IMR-90 (cell line): ENCODE measurements around the gene CLDN18. TPM values are rescaled to one million over a fixed set of nuclear protein-coding genes. Genes with fewer than 3 reads are reported as not detected.

Source experiments
- ATAC-seq: fragments of 200-7000 bp; cut with Tn5 transposase; 2 replicates; pipeline ENCODE4 v1.9.1; 2020; ENCODE audit warnings: low read depth, mild to moderate bottlenecking, moderate library complexity
- BruUV-seq: library from RNA; stranded (reverse); fragments of 400-500 nt; replicated peaks from 2 replicates; lab custom pipeline; 2021; lab: Mats Ljungman, UMichigan
- CTCF ChIA-PET: fragments of 300-600 bp; formaldehyde crosslinking; extraction: SDS; loops from one replicate; lab custom pipeline; 2021; ENCODE audit warnings: antibody characterized with exemption; lab: Yijun Ruan, JAX
- POLR2A ChIA-PET: fragments of 300-600 bp; sonication (Branson Sonifier 250); formaldehyde crosslinking; loops from one replicate; lab custom pipeline; 2022; ENCODE audit warnings: antibody characterized with exemption; ENCODE audit not compliant: unreplicated experiment; lab: Charles Lee
- DNase-seq: peaks from one replicate; pipeline ENCODE4 v3.0.0; 2013
- H2AFZ ChIP-seq: replicated peaks from 2 replicates; pipeline ENCODE3; 2013; ENCODE audit warnings: low read length, mild to moderate bottlenecking; ENCODE audit not compliant: poor library complexity
- H2AK5ac ChIP-seq: 2 replicates; pipeline ENCODE4 v1.6.1; 2013; ENCODE audit warnings: low read depth, low read length, inconsistent platforms
- H2AK9ac ChIP-seq: replicated peaks from 2 replicates; pipeline ENCODE3; 2013; ENCODE audit warnings: mild to moderate bottlenecking, low read depth, low read length, moderate library complexity; ENCODE audit not compliant: poor library complexity
- H2BK120ac ChIP-seq: 2 replicates; pipeline ENCODE4 v1.6.1; 2013; ENCODE audit warnings: low read depth, low read length, inconsistent platforms
- H2BK15ac ChIP-seq: 3 replicates; pipeline ENCODE4 v1.6.1; 2013; ENCODE audit warnings: low read depth, low read length, inconsistent platforms
- H2BK20ac ChIP-seq: 2 replicates; pipeline ENCODE4 v1.6.1; 2013; ENCODE audit warnings: low read depth, mild to moderate bottlenecking, inconsistent platforms, low read length, moderate library complexity
- H2BK5ac ChIP-seq: 2 replicates; pipeline ENCODE4 v1.6.1; 2013; ENCODE audit warnings: mild to moderate bottlenecking, low read depth, low read length, inconsistent platforms; ENCODE audit not compliant: poor library complexity, severe bottlenecking
- H3K14ac ChIP-seq: replicated peaks from 2 replicates; pipeline ENCODE4 v1.6.1; 2013; ENCODE audit warnings: low read depth, low read length, inconsistent platforms
- H3K18ac ChIP-seq: 2 replicates; pipeline ENCODE4 v1.6.1; 2013; ENCODE audit warnings: low read depth, low read length, control low read depth
- H3K23ac ChIP-seq: 2 replicates; pipeline ENCODE4 v1.6.1; 2013; ENCODE audit warnings: low read depth, low read length, inconsistent platforms
- H3K27ac ChIP-seq: 2 replicates; pipeline ENCODE4 v1.5.1; 2013; ENCODE audit warnings: mild to moderate bottlenecking, control low read depth, low read length; ENCODE audit not compliant: insufficient read depth
- H3K27me3 ChIP-seq: 2 replicates; pipeline ENCODE4 v1.6.1; 2013; ENCODE audit warnings: low read length; ENCODE audit not compliant: control insufficient read depth, insufficient read depth
- H3K36me3 ChIP-seq: 2 replicates; pipeline ENCODE4 v1.6.1; 2013; ENCODE audit warnings: low read length, mixed read lengths; ENCODE audit not compliant: control insufficient read depth, insufficient read depth
- H3K4ac ChIP-seq: 2 replicates; pipeline ENCODE4 v1.6.1; 2013; ENCODE audit warnings: low read depth, low read length, inconsistent platforms
- H3K4me1 ChIP-seq: 2 replicates; pipeline ENCODE4 v1.6.1; 2013; ENCODE audit warnings: low read length, mixed read lengths; ENCODE audit not compliant: control insufficient read depth, insufficient read depth
- H3K4me2 ChIP-seq: 2 replicates; pipeline ENCODE4 v1.6.1; 2013; ENCODE audit warnings: low read depth, mild to moderate bottlenecking, control low read depth, low read length, moderate library complexity
- H3K4me3 ChIP-seq: 2 replicates; pipeline ENCODE4 v1.5.1; 2013; ENCODE audit warnings: low read depth, mild to moderate bottlenecking, control low read depth, low read length, moderate library complexity; ENCODE audit not compliant: insufficient read depth
- H3K56ac ChIP-seq: 2 replicates; pipeline ENCODE4 v1.6.1; 2013; ENCODE audit warnings: low read length, inconsistent platforms; ENCODE audit not compliant: insufficient read depth; ENCODE audit errors: extremely low read depth
- H3K79me1 ChIP-seq, 2 experiments: 2 replicates each; pipeline ENCODE4 v1.6.1; 2013; ENCODE audit warnings: low read length in 2 of 2, inconsistent platforms in 1 of 2, low read depth in 1 of 2
- H3K9ac ChIP-seq: 2 replicates; pipeline ENCODE4 v1.6.1; 2013; ENCODE audit warnings: low read depth, low read length, control low read depth
- H3K9me1 ChIP-seq: 2 replicates; pipeline ENCODE4 v1.6.1; 2013; ENCODE audit warnings: low read length, inconsistent platforms; ENCODE audit not compliant: insufficient read depth
- H3K9me3 ChIP-seq: 2 replicates; pipeline ENCODE4 v1.6.1; 2013; ENCODE audit warnings: low read length; ENCODE audit not compliant: control insufficient read depth, insufficient read depth
- H4K20me1 ChIP-seq: 2 replicates; pipeline ENCODE4 v1.6.1; 2013; ENCODE audit warnings: low read length, inconsistent platforms; ENCODE audit not compliant: insufficient read depth
- H4K5ac ChIP-seq: 2 replicates; pipeline ENCODE4 v1.6.1; 2013; ENCODE audit warnings: mild to moderate bottlenecking, low read depth, low read length, control low read depth
- H4K8ac ChIP-seq, 2 experiments: 2 replicates each; pipeline ENCODE4 v1.6.1; 2013; ENCODE audit warnings: low read depth in 2 of 2, low read length in 2 of 2, control low read depth in 1 of 2, inconsistent platforms in 1 of 2
- H4K91ac ChIP-seq: 2 replicates; pipeline ENCODE4 v1.6.1; 2013; ENCODE audit warnings: low read depth, low read length, inconsistent platforms; ENCODE audit not compliant: insufficient read depth
- MAFK ChIP-seq: IDR thresholded peaks from 2 replicates; pipeline ENCODE4 v1.6.1; 2012; ENCODE audit warnings: low read depth, low read length, improper control_type of control experiment
- RAD21 ChIP-seq: IDR thresholded peaks from 2 replicates; pipeline ENCODE4 v1.6.1; 2012; ENCODE audit warnings: low read length, improper control_type of control experiment
- dilution Hi-C: fragments of 300-500 bp; cut with HindIII; formaldehyde crosslinking; loops from one replicate; pipeline ENCODE4 v1.14.3; 2018; ENCODE audit warnings: low sequenced_read_pairs; ENCODE audit not compliant: unreplicated experiment
- in situ Hi-C: fragments of 300-500 bp; cut with MboI; formaldehyde crosslinking; loops from 3 replicates; pipeline ENCODE4 v1.14.3; 2019; ENCODE audit warnings: low sequenced_read_pairs, inconsistent platforms, mixed read lengths
- intact Hi-C: fragments of 100-400 bp; cut with micrococcal nuclease; formaldehyde crosslinking; loops from 2 replicates; pipeline ENCODE4 v1.10.0; 2022
- polyA plus RNA-seq, 3 experiments: library from polyadenylated mRNA; depleted of rRNA; stranded (reverse); fragments of >200 nt; gene quantifications; 2 replicates each; pipeline ENCODE4 v1.2.3, GENCODE V29; 2012; ENCODE audit warnings: low replicate concordance in 1 of 3
- total RNA-seq: library from RNA; depleted of rRNA; stranded (reverse); fragments of >200 nt; gene quantifications from 2 replicates; pipeline ENCODE4 v1.2.3, GENCODE V29; 2012

CLDN18 gene
- total and polyA plus RNA-seq, 2 of the 4 experiments (the other 2 are of a cell fraction): not detected

DNA sequence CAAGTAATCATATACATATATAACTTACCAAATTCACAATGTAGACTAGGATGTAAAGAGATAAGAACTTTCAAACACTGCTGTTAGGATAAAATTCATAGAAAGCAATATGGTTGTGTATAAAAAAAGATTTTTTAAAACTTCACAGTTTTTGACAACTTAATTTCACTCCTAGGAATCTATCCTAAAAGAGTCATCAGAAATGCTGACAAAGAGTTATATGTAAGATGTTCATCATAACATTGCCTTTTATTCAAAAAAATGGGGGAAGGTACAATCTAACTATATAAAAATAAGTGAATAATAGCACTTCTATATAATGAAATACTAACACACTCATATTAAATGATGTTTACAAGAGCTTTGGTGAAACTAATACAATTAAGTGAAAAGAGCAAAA, 4.3 kb upstream of the CLDN18 start:
- no peaks in the 10 kb centered on the region for H3K36me3 ChIP-seq
- no peak for ATAC-seq
- H4K91ac ChIP-seq: no peak overlapping the region
- no peak overlapping the region for H3K4ac ChIP-seq
- no peaks in the 10 kb centered on the region for H3K79me1 ChIP-seq
- H3K9ac ChIP-seq: no peak overlapping the region
- BruUV-seq: no TSS peak
- no peak overlapping the region for H2BK5ac ChIP-seq
- no peaks in the 10 kb centered on the region for H4K20me1 ChIP-seq
- H2BK20ac ChIP-seq: no peak overlapping the region
- H3K27ac ChIP-seq: no peak overlapping the region
- no peak overlapping the region for H3K18ac ChIP-seq
- no peak overlapping the region for H3K56ac ChIP-seq
- H3K14ac ChIP-seq: no peak overlapping the region
- H2BK15ac ChIP-seq: no peak overlapping the region
- H3K4me2 ChIP-seq: no peak overlapping the region
- no peak overlapping the region for H4K8ac ChIP-seq
- POLR2A ChIA-PET: no interaction called here
- H4K5ac ChIP-seq: no peak overlapping the region
- DNase-seq: no peak
- dilution Hi-C loops (no loop called here), in situ Hi-C loops (no loop called here), intact Hi-C loops (no loop called here)
- CTCF ChIA-PET: no interaction called here
- no peak overlapping the region for H2AK9ac ChIP-seq
- peak; percentile 52 for TF ChIP-seq MAFK
- no peak for TF ChIP-seq RAD21
- H3K9me1 ChIP-seq: no peaks in the 10 kb centered on the region
- H2BK120ac ChIP-seq: no peak overlapping the region
- no peak overlapping the region for H3K23ac ChIP-seq
- no peaks in the 10 kb centered on the region for H3K27me3 ChIP-seq
- H2AK5ac ChIP-seq: no peak overlapping the region
- no peaks in the 10 kb centered on the region for H3K4me1 ChIP-seq
- no peaks in the 10 kb centered on the region for H3K9me3 ChIP-seq
- no peak overlapping the region for H2AFZ ChIP-seq
- no peak overlapping the region for H3K4me3 ChIP-seq
